Activated CD4-positive, CD25-positive, alpha-beta regulatory T cell treated with anti-CD3 and anti-CD28 coated beads, Interleukin-2, amount 50 U/mL, for 24 hours (primary cell): ENCODE results near the gene OPCML.

Experiments used
- ATAC-seq, 2 donors: fragments of 150-1000 bp; cut with Tn5 transposase; one replicate each; pipeline ENCODE4 v1.10.0; 2021; ENCODE audit warnings: mild to moderate bottlenecking in 1 of 2, moderate library complexity in 1 of 2

Gene OPCML

DNA sequence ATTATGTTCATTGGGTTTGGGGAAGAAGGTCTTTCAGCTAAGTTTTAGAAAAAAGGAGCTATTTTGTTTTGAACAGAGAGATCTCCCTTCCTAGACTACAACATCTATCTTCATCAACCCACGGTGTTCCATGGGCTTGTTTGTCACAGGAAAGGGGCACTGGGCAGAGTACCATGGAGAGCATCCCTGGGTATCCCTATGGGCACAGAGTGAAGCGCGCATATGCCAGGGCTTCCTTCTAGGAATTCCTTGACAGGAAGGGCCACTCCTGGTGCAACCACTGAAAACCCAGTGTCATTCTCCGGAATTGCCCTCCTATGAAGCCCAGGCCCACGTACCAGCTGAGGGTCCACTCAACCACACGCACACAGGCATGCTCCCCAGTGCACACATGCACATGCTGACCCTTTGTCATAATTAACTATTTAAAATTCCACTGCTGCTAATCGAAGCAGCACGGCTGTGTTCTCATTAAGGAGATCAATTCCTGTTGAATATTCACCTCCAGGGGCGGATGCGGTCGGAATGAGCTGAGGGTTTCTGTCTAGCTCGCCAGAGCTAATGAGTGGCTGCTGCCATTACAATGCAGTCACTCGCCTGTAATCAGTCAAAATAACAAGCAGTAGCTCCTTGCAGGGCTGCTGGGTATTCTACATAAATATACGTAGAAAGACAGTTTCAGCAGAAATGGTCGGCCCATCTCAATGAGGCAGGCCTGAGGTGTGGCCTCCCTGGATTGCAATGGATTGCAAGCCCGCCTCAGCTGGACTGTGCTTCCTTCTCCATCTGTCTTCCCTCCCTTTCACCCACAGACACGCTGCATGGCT is 512.5 kb downstream of the OPCML start:
- no peak for ATAC-seq

- ATAC-seq, result no peak
Measured at GRCh38 chr11:133015457-133015856, 516.8 kb downstream of the OPCML start.

DNA sequence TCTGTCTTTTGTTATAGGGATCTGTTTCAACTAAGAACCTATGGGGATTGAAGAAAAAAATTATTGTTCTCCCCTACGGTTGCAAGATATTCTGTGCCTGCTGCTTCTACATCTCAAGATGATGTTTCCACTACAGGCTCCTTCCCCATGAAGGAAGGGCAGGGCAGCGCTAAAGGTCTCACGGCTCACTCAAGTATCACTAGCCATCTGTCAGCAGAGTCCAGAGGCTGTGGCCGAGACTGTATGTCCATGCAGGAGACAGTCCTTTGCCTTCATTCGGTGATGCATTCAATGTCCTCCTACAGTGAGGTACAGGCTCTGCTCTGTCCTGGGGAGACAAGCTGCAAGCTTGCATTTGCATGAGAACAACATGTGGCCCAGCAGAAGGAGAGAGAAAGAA is 518.0 kb downstream of the OPCML start:
- ATAC-seq, result no peak

DNA sequence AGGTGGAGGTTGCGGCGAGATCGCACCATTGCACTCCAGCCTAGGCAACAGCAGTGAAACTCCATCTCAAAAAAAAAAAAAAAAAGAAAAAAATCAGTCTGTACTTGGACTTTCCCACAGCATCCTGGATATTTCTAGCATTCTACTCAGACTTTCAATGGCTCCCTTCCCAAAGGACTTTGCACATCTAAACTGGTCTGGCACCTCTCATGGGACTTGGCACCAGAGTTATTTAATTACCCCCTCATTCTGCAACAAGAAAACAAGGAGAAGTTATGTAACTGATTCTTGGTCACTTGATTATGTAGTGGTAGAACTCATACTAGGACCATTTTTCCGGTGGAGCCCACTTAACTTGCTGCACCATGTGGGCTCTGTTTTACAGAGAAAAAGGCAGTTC is 519.5 kb downstream of the OPCML start:
- no peak for ATAC-seq

GRCh38 chr11:133011604-133012003 is 520.7 kb downstream of the OPCML start:
- no peak for ATAC-seq

- no peak for ATAC-seq
Measured at GRCh38 chr11:133007027-133007584, 525.2 kb downstream of the OPCML start.

DNA sequence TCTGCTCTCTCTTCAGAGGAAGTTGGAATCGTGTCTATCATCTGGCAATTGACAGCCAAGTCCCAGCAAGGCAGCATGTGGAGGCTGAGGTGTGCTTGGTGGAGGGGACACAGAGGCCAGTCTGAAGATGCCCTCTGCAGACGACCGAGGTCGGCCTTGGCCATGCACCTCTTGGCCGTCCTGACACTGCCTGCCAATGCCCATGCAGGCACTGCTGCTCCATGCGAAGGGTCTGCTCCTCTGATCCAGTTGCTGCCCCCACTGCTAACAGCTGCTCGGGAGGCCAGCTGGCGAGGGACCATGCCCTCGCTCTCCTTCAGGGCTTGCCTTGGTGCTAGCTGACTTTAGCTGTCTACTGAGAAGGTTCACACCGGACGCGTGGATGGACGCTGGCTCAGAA is 527.9 kb downstream of the OPCML start:
- ATAC-seq, result no peak

- ATAC-seq, result no peak
Measured at GRCh38 chr11:132999516-132999915, 532.8 kb downstream of the OPCML start.

GRCh38 chr11:132999031-132999430 is 533.3 kb downstream of the OPCML start:
- ATAC-seq, result no peak

GRCh38 chr11:132997396-132997795 is 534.9 kb downstream of the OPCML start:
- no peak for ATAC-seq

GRCh38 chr11:132994966-132995365 is 537.3 kb downstream of the OPCML start:
- no peak for ATAC-seq

- no peak for ATAC-seq
Measured at GRCh38 chr11:132993991-132994502, 538.3 kb downstream of the OPCML start.

GRCh38 chr11:132992838-132993631 is 539.3 kb downstream of the OPCML start:
- ATAC-seq, result no peak

GRCh38 chr11:132988411-132988810 is 543.9 kb downstream of the OPCML start:
- ATAC-seq, result no peak

GRCh38 chr11:132987936-132988335 is 544.4 kb downstream of the OPCML start:
- ATAC-seq, result no peak

GRCh38 chr11:132983641-132983978 is 548.7 kb downstream of the OPCML start:
- no peak for ATAC-seq

GRCh38 chr11:132982772-132983640 is 549.3 kb downstream of the OPCML start:
- ATAC-seq, result no peak

GRCh38 chr11:132981131-132981956 is 551.0 kb downstream of the OPCML start:
- ATAC-seq, result no peak

GRCh38 chr11:132980670-132981069 is 551.6 kb downstream of the OPCML start:
- ATAC-seq, result no peak

DNA sequence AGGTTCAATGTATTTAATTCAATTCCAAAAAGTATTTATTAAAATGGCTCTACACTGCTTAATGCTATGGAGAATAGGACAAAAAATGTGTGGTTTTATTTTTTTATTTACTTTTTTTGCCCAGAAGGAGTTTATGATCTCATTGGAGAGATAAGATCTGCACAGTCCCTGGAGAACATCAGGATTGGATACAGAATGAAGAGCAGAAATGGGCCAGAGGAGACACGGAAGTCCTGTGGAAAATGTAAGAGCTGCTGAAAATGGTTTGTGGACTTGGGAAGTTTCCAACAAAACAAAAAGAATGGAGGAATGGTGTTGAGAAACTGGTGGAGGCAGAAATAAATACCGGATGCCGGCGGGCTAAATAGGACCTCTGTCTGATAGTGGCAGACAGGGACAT is 554.6 kb downstream of the OPCML start:
- ATAC-seq, result no peak

- ATAC-seq, result no peak
Measured at GRCh38 chr11:132977241-132977640, 555.1 kb downstream of the OPCML start.

- ATAC-seq, result no peak
Measured at GRCh38 chr11:132976115-132976514, 556.2 kb downstream of the OPCML start.
